Keratinocyte (primary cell): ENCODE data around the gene RAB27B.

Experiments used
- EZH2 ChIP-seq: IDR thresholded peaks from one replicate; pipeline ENCODE4 v1.6.1; 2012; ENCODE audit warnings: inconsistent platforms, mild to moderate bottlenecking, low read length, moderate library complexity
- TF ChIP-seq, protein P1 (sequence below), 3 experiments: IDR thresholded peaks in 1 of 3; conservative IDR thresholded peaks in 1 of 3; optimal IDR thresholded peaks in 1 of 3; 2 replicates in 2 of 3; 3 replicates in 1 of 3; pipeline versions ENCODE3 to v1.5.1; 2011; ENCODE audit warnings: low read length in 3 of 3, mild to moderate bottlenecking in 3 of 3, moderate library complexity in 2 of 3, control low read depth in 1 of 3, inconsistent platforms in 1 of 3; ENCODE audit not compliant: insufficient read depth in 2 of 3; ENCODE audit errors: extremely low read depth in 1 of 3

DNA sequence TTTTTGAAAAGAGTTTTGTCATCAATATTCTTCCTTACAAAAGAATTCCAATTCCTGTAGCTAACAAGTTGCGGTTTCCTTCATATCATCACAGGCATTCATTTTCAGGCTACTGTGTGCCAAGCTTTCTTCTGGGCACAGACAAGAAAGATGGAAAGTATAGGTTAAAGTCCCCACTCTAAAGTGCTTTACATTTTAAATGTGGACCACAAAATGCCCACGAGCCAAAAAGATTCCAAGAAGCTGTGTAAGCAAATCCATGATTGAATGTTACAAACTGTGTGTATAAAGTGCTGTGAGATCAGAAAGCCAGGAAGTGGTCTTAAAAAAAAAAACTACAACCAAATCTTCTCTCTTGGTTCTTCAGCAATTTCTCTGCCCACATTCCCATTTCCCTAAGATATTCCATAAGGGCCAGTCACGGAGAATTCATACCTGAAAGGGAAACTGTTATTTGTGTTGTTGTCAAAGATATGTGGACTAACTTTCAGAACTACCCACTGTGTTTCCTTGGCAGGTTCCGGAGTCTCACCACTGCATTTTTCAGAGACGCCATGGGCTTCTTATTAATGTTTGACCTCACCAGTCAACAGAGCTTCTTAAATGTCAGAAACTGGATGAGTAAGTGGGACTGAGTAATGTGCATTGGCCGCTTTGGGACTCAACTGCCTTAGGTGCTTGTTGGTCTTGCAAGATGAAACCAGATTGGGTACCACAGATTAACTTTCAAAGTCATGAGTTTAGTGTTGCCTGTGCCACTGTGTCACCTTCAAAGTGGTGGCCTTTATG, 55.7 kb downstream of the RAB27B start:
- TF ChIP-seq, protein P1, sequence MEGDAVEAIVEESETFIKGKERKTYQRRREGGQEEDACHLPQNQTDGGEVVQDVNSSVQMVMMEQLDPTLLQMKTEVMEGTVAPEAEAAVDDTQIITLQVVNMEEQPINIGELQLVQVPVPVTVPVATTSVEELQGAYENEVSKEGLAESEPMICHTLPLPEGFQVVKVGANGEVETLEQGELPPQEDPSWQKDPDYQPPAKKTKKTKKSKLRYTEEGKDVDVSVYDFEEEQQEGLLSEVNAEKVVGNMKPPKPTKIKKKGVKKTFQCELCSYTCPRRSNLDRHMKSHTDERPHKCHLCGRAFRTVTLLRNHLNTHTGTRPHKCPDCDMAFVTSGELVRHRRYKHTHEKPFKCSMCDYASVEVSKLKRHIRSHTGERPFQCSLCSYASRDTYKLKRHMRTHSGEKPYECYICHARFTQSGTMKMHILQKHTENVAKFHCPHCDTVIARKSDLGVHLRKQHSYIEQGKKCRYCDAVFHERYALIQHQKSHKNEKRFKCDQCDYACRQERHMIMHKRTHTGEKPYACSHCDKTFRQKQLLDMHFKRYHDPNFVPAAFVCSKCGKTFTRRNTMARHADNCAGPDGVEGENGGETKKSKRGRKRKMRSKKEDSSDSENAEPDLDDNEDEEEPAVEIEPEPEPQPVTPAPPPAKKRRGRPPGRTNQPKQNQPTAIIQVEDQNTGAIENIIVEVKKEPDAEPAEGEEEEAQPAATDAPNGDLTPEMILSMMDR (optimal IDR thresholded peaks at IDR 0.05 in 1 of 3, IDR thresholded peaks at IDR 0.05 in 1 of 3, conservative IDR thresholded peaks at IDR 0.05 in 1 of 3; ENCODE audit: extremely low read depth in 1 of 3, insufficient read depth in 2 of 3, low read length in 3 of 3) = no peak
- no peak for TF ChIP-seq EZH2
